Measurements from ENCODE around the gene PIBF1. TPM values are rescaled to one million over a fixed set of nuclear protein-coding genes. Genes with fewer than 3 reads are reported as not detected.
A peak's percentile ranks its signal among the peaks of the same experiment; 100 is the strongest.
"Not testable (repeated sequence)": the region's sequence is repeated elsewhere in the genome, so short reads cannot be mapped to it uniquely, and the experiment has no call there.

The PIBF1 gene
- total RNA-seq, 3 donors from 2014 or later, result 18.5 to 24.6 (median 20.4) TPM

DNA sequence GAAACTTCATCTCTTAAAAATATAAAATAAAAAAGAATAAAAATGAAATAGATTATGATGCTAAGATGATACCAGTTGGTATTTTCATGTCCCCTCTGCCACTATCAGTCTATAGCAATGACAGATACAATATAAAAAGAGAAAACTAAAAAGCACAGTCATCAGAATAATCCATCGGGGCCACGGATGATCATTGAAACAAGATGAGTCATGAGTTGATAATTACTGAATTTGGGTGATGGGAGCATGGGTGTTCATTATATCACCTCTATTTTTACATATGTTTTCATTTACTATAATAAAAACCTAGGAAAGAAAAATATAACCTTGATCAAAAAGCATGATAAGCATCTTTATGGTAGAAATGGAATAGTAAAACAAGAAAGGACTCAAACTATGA, 41.1 kb downstream of the PIBF1 start:
- ATAC-seq, result no peak
- no peaks in the 10 kb centered on the region for H3K9me3 ChIP-seq
- no peak for DNase-seq

GRCh38 chr13:72823724-72824123, 41.8 kb downstream of the PIBF1 start:
- no peak for ATAC-seq
- TF ChIP-seq, protein P1, sequence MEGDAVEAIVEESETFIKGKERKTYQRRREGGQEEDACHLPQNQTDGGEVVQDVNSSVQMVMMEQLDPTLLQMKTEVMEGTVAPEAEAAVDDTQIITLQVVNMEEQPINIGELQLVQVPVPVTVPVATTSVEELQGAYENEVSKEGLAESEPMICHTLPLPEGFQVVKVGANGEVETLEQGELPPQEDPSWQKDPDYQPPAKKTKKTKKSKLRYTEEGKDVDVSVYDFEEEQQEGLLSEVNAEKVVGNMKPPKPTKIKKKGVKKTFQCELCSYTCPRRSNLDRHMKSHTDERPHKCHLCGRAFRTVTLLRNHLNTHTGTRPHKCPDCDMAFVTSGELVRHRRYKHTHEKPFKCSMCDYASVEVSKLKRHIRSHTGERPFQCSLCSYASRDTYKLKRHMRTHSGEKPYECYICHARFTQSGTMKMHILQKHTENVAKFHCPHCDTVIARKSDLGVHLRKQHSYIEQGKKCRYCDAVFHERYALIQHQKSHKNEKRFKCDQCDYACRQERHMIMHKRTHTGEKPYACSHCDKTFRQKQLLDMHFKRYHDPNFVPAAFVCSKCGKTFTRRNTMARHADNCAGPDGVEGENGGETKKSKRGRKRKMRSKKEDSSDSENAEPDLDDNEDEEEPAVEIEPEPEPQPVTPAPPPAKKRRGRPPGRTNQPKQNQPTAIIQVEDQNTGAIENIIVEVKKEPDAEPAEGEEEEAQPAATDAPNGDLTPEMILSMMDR (IDR thresholded peaks at IDR 0.05), result no peak

More for the DNA sequence above, 41.1 kb downstream of the PIBF1 start:
- H3K36me3 ChIP-seq (ENCODE audit: low read depth), result no peaks in the 10 kb centered on the region
- intact Hi-C loops (cut with DNase I, micrococcal nuclease), result no loop called here
- H3K4me3 ChIP-seq, result no peak overlapping the region
- TF ChIP-seq, protein P1 (IDR thresholded peaks at IDR 0.05), result no peak
- H3K4me1 ChIP-seq (ENCODE audit: low read depth), result no peaks in the 10 kb centered on the region

DNA sequence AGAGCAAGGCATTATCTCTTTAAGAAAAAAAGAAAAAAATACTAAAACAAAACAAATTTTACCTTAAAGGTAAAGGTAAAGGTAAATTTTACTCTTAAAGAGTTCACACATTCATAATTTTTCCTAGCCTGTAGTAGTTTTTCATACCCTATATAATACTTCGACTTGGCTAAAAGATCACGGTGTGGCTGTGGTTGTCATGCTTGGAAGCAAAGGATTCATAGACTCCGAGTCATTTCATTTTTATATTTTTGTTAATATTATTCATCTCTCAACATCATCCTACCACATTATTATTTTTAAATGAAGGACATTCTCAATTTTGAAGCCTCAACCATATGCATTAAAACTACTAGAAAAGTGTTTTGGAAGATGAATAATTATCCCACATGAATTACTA, 52.7 kb downstream of the PIBF1 start:
- H3K4me1 ChIP-seq (ENCODE audit: low read depth), result no peaks in the 10 kb centered on the region
- H3K36me3 ChIP-seq (ENCODE audit: low read depth), result no peaks in the 10 kb centered on the region
- no peak for DNase-seq
- H3K4me3 ChIP-seq, result no peak overlapping the region
- intact Hi-C loops (cut with DNase I, micrococcal nuclease), result no loop called here
- ATAC-seq, result no peak
- no peaks in the 10 kb centered on the region for H3K9me3 ChIP-seq
- TF ChIP-seq, protein P1 (IDR thresholded peaks at IDR 0.05), result no peak

More at GRCh38 chr13:72823724-72824123, 41.8 kb downstream of the PIBF1 start:
- no peaks in the 10 kb centered on the region for H3K9me3 ChIP-seq
- no peaks in the 10 kb centered on the region for H3K4me1 ChIP-seq (ENCODE audit: low read depth)
- no peaks in the 10 kb centered on the region for H3K36me3 ChIP-seq (ENCODE audit: low read depth)
- no peak overlapping the region for H3K4me3 ChIP-seq
- DNase-seq, result no peak
- intact Hi-C loops (cut with DNase I, micrococcal nuclease), result no loop called here

- intact Hi-C loops (cut with DNase I, micrococcal nuclease), result no loop called here
- no peaks in the 10 kb centered on the region for H3K36me3 ChIP-seq (ENCODE audit: low read depth)
- no peaks in the 10 kb centered on the region for H3K4me1 ChIP-seq (ENCODE audit: low read depth)
- TF ChIP-seq, protein P1 (IDR thresholded peaks at IDR 0.05), result peak; percentile 30
- no peaks in the 10 kb centered on the region for H3K9me3 ChIP-seq
- H3K4me3 ChIP-seq, result no peak overlapping the region
- peak; percentile 54 to 82 (median 77) for DNase-seq
- ATAC-seq, result peak; percentile 99
These were observed 58.0 kb downstream of the PIBF1 start for GRCh38 chr13:72839831-72840426.

DNA sequence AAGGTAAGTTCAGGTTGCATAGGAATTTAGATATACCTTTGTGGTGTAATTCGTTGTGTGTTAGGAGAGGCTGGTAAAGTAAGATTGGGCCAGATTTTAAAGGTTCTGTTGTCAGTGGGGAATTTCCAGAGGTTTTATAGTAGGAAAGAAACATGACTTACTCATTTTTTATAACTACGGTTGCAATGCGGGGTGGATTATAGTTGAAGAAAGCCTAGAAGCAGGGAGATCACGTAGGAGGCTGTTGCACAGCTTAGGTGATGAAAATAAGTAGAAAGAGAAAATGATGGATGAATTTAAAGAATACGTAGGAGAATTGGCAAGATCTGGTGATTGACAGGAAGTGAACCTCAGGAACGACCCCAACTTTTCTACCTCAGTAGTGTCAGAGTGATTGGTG, 61.1 kb downstream of the PIBF1 start:
- Histone ChIP-seq H3K4me3 (no peak overlapping the region), H3K4me1 (ENCODE audit: low read depth) (no peaks in the 10 kb centered on the region), H3K9me3 (no peaks in the 10 kb centered on the region), H3K36me3 (ENCODE audit: low read depth) (no peaks in the 10 kb centered on the region)
- TF ChIP-seq, protein P1 (IDR thresholded peaks at IDR 0.05), result no peak
- intact Hi-C loops (cut with DNase I, micrococcal nuclease), result no loop called here
- no peak for DNase-seq
- peak; percentile 42 for ATAC-seq

DNA sequence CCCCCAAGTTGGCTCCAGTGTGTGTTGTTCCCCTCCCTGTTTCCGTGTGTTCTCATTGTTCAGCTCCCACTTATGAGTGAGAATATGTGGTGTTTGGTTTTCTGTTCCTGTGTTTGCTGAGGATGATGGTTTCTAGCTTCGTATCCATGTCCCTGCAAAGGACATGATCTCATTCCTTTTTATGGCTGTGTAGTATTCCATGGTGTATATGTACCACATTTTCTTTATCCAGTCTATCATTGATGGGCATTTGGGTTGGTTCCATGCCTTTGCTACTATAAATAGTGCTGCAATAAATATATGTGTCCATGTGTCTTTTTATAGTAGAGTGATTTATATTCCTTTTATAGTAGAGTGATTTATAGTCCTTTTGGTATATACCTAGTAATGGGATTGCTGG, 63.2 kb downstream of the PIBF1 start:
- ATAC-seq; H3K36me3 ChIP-seq (ENCODE audit: low read depth); H3K4me1 ChIP-seq (ENCODE audit: low read depth); H3K9me3 ChIP-seq; DNase-seq; H3K4me3 ChIP-seq; intact Hi-C loops (cut with DNase I, micrococcal nuclease): not testable (repeated sequence)
